Keratinocyte (primary cell): ENCODE data around the gene SPIN4.
"Not testable (repeated sequence)": the region's sequence is repeated elsewhere in the genome, so short reads cannot be mapped to it uniquely, and the experiment has no call there.

Experiments
- EZH2 ChIP-seq: IDR thresholded peaks from one replicate; pipeline ENCODE4 v1.6.1; 2012; ENCODE audit warnings: inconsistent platforms, mild to moderate bottlenecking, low read length, moderate library complexity
- TF ChIP-seq, protein P1 (sequence below), 3 experiments: IDR thresholded peaks in 1 of 3; conservative IDR thresholded peaks in 1 of 3; optimal IDR thresholded peaks in 1 of 3; 2 replicates in 2 of 3; 3 replicates in 1 of 3; pipeline versions ENCODE3 to v1.5.1; 2011; ENCODE audit warnings: low read length in 3 of 3, mild to moderate bottlenecking in 3 of 3, moderate library complexity in 2 of 3, control low read depth in 1 of 3, inconsistent platforms in 1 of 3; ENCODE audit not compliant: insufficient read depth in 2 of 3; ENCODE audit errors: extremely low read depth in 1 of 3

- TF ChIP-seq, protein P1, sequence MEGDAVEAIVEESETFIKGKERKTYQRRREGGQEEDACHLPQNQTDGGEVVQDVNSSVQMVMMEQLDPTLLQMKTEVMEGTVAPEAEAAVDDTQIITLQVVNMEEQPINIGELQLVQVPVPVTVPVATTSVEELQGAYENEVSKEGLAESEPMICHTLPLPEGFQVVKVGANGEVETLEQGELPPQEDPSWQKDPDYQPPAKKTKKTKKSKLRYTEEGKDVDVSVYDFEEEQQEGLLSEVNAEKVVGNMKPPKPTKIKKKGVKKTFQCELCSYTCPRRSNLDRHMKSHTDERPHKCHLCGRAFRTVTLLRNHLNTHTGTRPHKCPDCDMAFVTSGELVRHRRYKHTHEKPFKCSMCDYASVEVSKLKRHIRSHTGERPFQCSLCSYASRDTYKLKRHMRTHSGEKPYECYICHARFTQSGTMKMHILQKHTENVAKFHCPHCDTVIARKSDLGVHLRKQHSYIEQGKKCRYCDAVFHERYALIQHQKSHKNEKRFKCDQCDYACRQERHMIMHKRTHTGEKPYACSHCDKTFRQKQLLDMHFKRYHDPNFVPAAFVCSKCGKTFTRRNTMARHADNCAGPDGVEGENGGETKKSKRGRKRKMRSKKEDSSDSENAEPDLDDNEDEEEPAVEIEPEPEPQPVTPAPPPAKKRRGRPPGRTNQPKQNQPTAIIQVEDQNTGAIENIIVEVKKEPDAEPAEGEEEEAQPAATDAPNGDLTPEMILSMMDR (optimal IDR thresholded peaks at IDR 0.05 in 1 of 3, IDR thresholded peaks at IDR 0.05 in 1 of 3, conservative IDR thresholded peaks at IDR 0.05 in 1 of 3; ENCODE audit: extremely low read depth in 1 of 3, insufficient read depth in 2 of 3, low read length in 3 of 3): not testable (repeated sequence)
- TF ChIP-seq EZH2: not testable (repeated sequence)
These were observed 16.6 kb upstream of the SPIN4 start for GRCh38 chrX:63367699-63368098.
